Fibroblast of mammary gland (primary cell): ENCODE measurements around the gene MUCL3.
"Not testable (repeated sequence)": the region's sequence is repeated elsewhere in the genome, so short reads cannot be mapped to it uniquely, and the experiment has no call there.

Experiments
- DNase-seq: peaks from one replicate; pipeline ENCODE4 v3.0.0-alpha.2; 2010; ENCODE audit warnings: low read depth
- H3K4me3 ChIP-seq: 2 replicates; pipeline ENCODE4 v1.5.1; 2011; ENCODE audit warnings: low read depth, mild to moderate bottlenecking, low read length, moderate library complexity; ENCODE audit not compliant: control insufficient read depth
- CTCF ChIP-seq: conservative IDR thresholded peaks from 2 replicates; pipeline ENCODE4 v1.5.1; 2011; ENCODE audit warnings: low read depth, low read length, inconsistent platforms; ENCODE audit not compliant: control insufficient read depth, insufficient read depth

Gene MUCL3

DNA sequence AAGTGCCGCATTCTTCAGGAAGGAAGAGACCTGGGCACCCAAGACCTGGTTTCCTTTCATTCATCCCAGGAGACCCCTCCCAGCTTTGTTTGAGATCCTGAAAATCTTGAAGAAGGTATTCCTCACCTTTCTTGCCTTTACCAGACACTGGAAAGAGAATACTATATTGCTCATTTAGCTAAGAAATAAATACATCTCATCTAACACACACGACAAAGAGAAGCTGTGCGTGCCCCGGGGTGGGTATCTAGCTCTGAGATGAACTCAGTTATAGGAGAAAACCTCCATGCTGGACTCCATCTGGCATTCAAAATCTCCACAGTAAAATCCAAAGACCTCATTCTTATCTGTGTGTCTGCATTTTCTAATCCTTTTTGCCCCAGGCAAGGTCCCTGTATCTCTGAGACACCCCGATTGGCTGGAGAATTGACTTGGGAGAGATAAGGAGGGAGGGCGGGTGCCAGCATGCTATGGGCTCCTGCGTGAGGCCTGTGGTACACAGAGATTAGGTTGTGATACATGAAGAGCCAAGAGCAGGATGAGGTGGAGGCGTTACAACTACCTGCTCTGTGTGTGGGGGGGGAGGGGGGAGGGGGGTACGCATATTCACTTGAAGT, 47.5 kb downstream of the MUCL3 start:
- H3K4me3 ChIP-seq = no peak overlapping the region
- DNase-seq = no peak
- no peak for TF ChIP-seq CTCF

GRCh38 chr6:30990422-30991086, 49.8 kb downstream of the MUCL3 start:
- TF ChIP-seq CTCF = no peak
- no peak for DNase-seq
- H3K4me3 ChIP-seq = no peak overlapping the region

- no peak for DNase-seq
- TF ChIP-seq CTCF = no peak
- H3K4me3 ChIP-seq = no peak overlapping the region
Measured at GRCh38 chr6:30991891-30992290, 51.1 kb downstream of the MUCL3 start.

GRCh38 chr6:30997301-30997700, 56.5 kb downstream of the MUCL3 start:
- no peak overlapping the region for H3K4me3 ChIP-seq
- TF ChIP-seq CTCF = no peak
- DNase-seq = no peak

- DNase-seq = peak; percentile 61
Measured at GRCh38 chr6:30998785-30999184, 58.0 kb downstream of the MUCL3 start.

GRCh38 chr6:31000067-31000860, 59.5 kb downstream of the MUCL3 start:
- DNase-seq, H3K4me3 ChIP-seq: not testable (repeated sequence)

More at GRCh38 chr6:30998785-30999184, 58.0 kb downstream of the MUCL3 start:
- TF ChIP-seq CTCF = no peak
- no peak overlapping the region for H3K4me3 ChIP-seq

GRCh38 chr6:31001281-31001888, 60.6 kb downstream of the MUCL3 start:
- TF ChIP-seq CTCF = no peak
- no peak for DNase-seq
- H3K4me3 ChIP-seq = no peak overlapping the region
